ENCODE data around the gene CYP2C19. TPM values are rescaled to one million over a fixed set of nuclear protein-coding genes. Genes with fewer than 3 reads are reported as not detected.
"Not testable (repeated sequence)": the region's sequence is repeated elsewhere in the genome, so short reads cannot be mapped to it uniquely, and the experiment has no call there.

Gene CYP2C19
- total and polyA plus RNA-seq, 10 donors = not detected

DNA sequence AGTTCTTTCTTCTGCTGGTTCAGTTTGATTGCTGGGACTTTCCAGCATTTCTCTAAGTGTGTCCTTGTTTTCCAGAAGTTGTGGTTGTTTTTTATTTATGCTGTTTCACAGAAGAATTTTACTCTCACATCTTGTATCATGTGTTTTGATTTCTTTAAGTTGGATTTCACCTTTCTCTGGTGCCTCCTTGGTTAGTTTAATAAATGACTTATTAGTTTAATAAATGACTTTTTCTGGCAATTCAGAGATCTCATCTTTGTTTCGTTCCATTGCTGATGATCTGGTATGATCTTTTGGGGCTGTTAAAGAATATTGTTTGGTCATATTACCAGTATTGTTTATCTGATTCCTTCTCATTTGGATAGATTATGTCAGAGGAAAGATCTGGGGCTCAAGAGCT lies 116.2 kb downstream of the CYP2C19 start:
- TF ChIP-seq POLR2AphosphoS5 (IDR thresholded peaks at IDR 0.05) (no peak), POLR2A (IDR thresholded peaks at IDR 0.05) (no peak)
- TF ChIP-seq, protein P1, sequence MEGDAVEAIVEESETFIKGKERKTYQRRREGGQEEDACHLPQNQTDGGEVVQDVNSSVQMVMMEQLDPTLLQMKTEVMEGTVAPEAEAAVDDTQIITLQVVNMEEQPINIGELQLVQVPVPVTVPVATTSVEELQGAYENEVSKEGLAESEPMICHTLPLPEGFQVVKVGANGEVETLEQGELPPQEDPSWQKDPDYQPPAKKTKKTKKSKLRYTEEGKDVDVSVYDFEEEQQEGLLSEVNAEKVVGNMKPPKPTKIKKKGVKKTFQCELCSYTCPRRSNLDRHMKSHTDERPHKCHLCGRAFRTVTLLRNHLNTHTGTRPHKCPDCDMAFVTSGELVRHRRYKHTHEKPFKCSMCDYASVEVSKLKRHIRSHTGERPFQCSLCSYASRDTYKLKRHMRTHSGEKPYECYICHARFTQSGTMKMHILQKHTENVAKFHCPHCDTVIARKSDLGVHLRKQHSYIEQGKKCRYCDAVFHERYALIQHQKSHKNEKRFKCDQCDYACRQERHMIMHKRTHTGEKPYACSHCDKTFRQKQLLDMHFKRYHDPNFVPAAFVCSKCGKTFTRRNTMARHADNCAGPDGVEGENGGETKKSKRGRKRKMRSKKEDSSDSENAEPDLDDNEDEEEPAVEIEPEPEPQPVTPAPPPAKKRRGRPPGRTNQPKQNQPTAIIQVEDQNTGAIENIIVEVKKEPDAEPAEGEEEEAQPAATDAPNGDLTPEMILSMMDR (IDR thresholded peaks at IDR 0.05 in 8 of 11, conservative IDR thresholded peaks at IDR 0.05 in 3 of 11) = no peak
- H3K4me3 ChIP-seq = no peak overlapping the region
- no peaks in the 10 kb centered on the region for H3K9me3 ChIP-seq
- no peak overlapping the region for H3K27ac ChIP-seq
- H3K36me3 ChIP-seq = no peaks in the 10 kb centered on the region
- H3K27me3 ChIP-seq (replicated peaks in 1 of 7) = no peaks in the 10 kb centered on the region
- intact Hi-C loops (cut with DNase I; ENCODE audit: low total_unique reads) = no loop called here
- DNase-seq = no peak
- 75 to 88% (median 82%) methylated on average over 1 of the region's 1 CpG for WGBS, 5 donors
- H3K4me1 ChIP-seq = no peaks in the 10 kb centered on the region

DNA sequence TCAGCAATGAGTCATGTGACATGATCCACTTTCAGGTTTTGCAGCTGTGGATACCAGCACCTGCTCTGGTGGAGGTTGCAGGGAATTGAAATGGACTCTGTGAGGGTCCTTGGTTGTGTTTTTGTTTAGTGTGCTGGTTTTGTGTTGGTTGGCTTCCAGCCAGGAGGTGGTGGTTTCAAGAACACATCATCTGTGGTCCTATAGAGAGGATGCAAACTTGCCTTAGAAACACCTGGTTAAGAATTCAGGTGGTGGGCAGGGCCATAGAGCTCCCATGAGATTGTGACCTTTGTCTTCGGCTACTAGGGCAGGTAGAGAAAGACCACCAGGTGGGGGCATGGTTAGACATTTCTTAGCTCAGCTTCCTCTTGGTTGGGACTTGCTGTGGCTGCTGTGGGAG lies 116.7 kb downstream of the CYP2C19 start:
- no peak overlapping the region for H3K4me3 ChIP-seq
- intact Hi-C loops (cut with DNase I; ENCODE audit: low total_unique reads) = no loop called here
- H3K36me3 ChIP-seq = no peaks in the 10 kb centered on the region
- no peaks in the 10 kb centered on the region for H3K27me3 ChIP-seq (replicated peaks in 1 of 7)
- no peak for TF ChIP-seq POLR2AphosphoS5 (IDR thresholded peaks at IDR 0.05)
- TF ChIP-seq, protein P1 (IDR thresholded peaks at IDR 0.05 in 8 of 11, conservative IDR thresholded peaks at IDR 0.05 in 3 of 11) = no peak
- TF ChIP-seq POLR2A (IDR thresholded peaks at IDR 0.05) = no peak
- 77 to 90% (median 85%) methylated on average over 1 of the region's 1 CpG for WGBS, 5 donors
- no peak overlapping the region for H3K27ac ChIP-seq
- no peak for DNase-seq
- H3K4me1 ChIP-seq = no peaks in the 10 kb centered on the region
- no peaks in the 10 kb centered on the region for H3K9me3 ChIP-seq

DNA sequence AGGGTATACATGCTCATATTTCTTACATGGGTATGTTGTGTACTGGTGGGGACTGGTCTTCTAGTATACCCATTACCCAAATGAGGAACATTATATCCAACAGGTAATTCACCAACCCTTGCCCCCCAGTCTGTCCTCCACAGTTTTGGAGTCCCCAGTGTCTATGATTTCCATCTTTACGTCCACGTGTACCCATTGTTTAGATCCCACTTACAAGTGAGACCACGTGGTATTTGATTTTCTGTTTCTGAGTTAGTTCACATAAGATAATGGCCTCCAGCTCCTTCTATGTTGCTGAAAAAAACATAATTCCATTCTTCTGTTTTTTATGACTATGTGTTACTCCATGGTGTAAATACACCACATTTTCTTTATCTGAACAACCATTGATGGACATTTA lies 126.6 kb downstream of the CYP2C19 start:
- WGBS, 5 donors = 68 to 86% (median 73%) methylated on average over 3 of the region's 3 CpGs
- DNase-seq = no peak
- TF ChIP-seq POLR2A (IDR thresholded peaks at IDR 0.05) = no peak
- TF ChIP-seq, protein P1 (IDR thresholded peaks at IDR 0.05 in 8 of 11, conservative IDR thresholded peaks at IDR 0.05 in 3 of 11) = no peak
- no peak for TF ChIP-seq POLR2AphosphoS5 (IDR thresholded peaks at IDR 0.05)
- Histone ChIP-seq H3K27ac (no peak overlapping the region), H3K27me3 (replicated peaks in 1 of 7) (no peaks in the 10 kb centered on the region), H3K4me1 (no peaks in the 10 kb centered on the region), H3K4me3 (no peak overlapping the region), H3K9me3 (peaks cover 0 to 12% (median 3%) of the 10 kb centered on the region in 8 donors), H3K36me3 (no peaks in the 10 kb centered on the region)
- intact Hi-C loops (cut with DNase I; ENCODE audit: low total_unique reads) = no loop called here

DNA sequence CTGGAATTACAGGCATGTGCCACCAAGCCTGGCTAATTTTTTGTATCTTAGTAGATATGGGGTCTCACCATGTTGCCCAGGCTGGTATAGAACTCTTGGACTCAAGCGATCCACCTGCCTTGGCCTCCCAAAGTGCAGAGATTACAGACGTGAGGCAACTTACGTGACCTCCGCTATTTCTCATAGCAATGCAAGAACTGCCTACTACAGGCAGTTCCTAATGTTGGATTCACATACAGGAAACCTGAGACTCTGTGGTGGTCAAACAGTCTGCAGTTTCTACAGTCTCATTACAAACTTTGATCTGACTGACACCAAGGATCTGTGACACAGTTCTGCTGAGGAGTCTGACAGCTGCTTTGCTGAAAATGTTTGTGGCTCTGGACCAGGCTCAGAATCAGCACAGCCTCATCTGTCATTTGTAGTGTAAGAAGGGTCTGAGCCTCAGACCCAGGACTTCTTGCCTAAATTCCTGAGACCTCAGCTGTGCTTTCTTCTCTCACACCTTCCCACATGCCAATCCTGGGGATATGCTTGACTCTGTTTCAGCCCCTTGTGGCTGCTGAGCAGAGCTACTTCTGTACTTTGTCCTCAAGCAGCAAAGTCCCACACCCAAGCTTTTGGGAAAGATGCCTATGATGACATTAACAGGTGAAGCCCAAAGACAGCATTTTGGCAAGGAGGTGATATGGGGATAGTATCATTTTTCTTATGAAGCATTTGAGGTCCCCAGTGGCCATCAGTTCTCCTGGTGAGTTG lies 128.0 kb downstream of the CYP2C19 start:
- Histone ChIP-seq H3K4me1 (no peaks in the 10 kb centered on the region), H3K9me3 (peaks cover 0 to 19% (median 3%) of the 10 kb centered on the region in 8 donors), H3K27ac (no peak overlapping the region), H3K36me3 (no peaks in the 10 kb centered on the region), H3K4me3 (no peak overlapping the region), H3K27me3 (replicated peaks in 1 of 7) (no peaks in the 10 kb centered on the region)
- 82 to 100% (median 89%) methylated on average over 3 to 4 of the region's 4 CpGs for WGBS, 5 donors
- intact Hi-C loops (cut with DNase I; ENCODE audit: low total_unique reads) = no loop called here
- no peak for TF ChIP-seq POLR2AphosphoS5 (IDR thresholded peaks at IDR 0.05)
- TF ChIP-seq POLR2A (IDR thresholded peaks at IDR 0.05) = no peak
- TF ChIP-seq, protein P1 (IDR thresholded peaks at IDR 0.05 in 8 of 11, conservative IDR thresholded peaks at IDR 0.05 in 3 of 11) = no peak
- DNase-seq = no peak

DNA sequence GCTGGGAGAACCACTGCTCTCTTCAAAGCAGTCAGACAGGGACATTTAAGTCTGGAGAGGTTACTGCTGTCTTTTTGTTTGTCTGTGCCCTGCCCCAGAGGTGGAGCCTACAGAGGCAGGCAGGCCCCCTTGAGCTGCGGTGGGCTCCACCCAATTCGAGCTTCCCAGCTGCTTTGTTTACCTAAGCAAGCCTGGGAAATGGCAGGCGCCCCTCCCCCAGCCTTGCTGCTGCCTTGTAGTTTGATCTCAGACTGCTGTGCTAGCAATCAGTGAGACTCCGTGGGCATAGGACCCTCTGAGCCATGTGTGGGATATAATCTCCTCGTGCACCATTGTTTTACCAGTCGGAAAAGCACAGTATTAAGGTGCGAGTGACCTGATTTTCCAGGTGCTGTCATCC lies 135.9 kb downstream of the CYP2C19 start:
- intact Hi-C loops (cut with DNase I; ENCODE audit: low total_unique reads); H3K36me3 ChIP-seq; DNase-seq; H3K4me1 ChIP-seq; H3K4me3 ChIP-seq; H3K27ac ChIP-seq; H3K27me3 ChIP-seq (replicated peaks in 1 of 7): not testable (repeated sequence)
- peaks cover 0 to 29% (median 5%) of the 10 kb centered on the region in 8 donors for H3K9me3 ChIP-seq
- 75 to 100% (median 79%) methylated on average over 1 to 7 of the region's 7 CpGs for WGBS, 5 donors

Data from spleen (tissue), 11 donors.